ENCODE measurements around the gene FAM193A.

GRCh38 chr4:2604614-2605013 lies 68.2 kb downstream of the FAM193A start:
- TF ChIP-seq, protein P1, sequence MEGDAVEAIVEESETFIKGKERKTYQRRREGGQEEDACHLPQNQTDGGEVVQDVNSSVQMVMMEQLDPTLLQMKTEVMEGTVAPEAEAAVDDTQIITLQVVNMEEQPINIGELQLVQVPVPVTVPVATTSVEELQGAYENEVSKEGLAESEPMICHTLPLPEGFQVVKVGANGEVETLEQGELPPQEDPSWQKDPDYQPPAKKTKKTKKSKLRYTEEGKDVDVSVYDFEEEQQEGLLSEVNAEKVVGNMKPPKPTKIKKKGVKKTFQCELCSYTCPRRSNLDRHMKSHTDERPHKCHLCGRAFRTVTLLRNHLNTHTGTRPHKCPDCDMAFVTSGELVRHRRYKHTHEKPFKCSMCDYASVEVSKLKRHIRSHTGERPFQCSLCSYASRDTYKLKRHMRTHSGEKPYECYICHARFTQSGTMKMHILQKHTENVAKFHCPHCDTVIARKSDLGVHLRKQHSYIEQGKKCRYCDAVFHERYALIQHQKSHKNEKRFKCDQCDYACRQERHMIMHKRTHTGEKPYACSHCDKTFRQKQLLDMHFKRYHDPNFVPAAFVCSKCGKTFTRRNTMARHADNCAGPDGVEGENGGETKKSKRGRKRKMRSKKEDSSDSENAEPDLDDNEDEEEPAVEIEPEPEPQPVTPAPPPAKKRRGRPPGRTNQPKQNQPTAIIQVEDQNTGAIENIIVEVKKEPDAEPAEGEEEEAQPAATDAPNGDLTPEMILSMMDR (IDR thresholded peaks at IDR 0.05): no peak
- TF ChIP-seq POLR2AphosphoS5 (IDR thresholded peaks at IDR 0.05) (no peak), POLR2A (IDR thresholded peaks at IDR 0.05) (no peak)

Data from transverse colon (tissue), 4 donors.